ENCODE data around the gene TBC1D22A. TPM values are rescaled to one million over a fixed set of nuclear protein-coding genes. Genes with fewer than 3 reads are reported as not detected.

Gene TBC1D22A
- total RNA-seq, 2 experiments from 2014 or later, result 47.2 to 49.1 TPM

GRCh38 chr22:47065756-47066615 is 303.5 kb downstream of the TBC1D22A start:
- Mint-ChIP-seq H3K27ac (peak overlapping the region; percentile 52), H3K27me3 (no peaks in the 10 kb centered on the region), H3K36me3 (peaks cover 4% of the 10 kb centered on the region), H3K4me3 (no peak overlapping the region), H3K4me1 (peaks cover 10% of the 10 kb centered on the region), H3K9me3 (no peaks in the 10 kb centered on the region)
- DNase-seq (no peak), ATAC-seq (ENCODE audit: low read depth) (no peak)
- POLR2A ChIA-PET, result no interaction called here

DNA sequence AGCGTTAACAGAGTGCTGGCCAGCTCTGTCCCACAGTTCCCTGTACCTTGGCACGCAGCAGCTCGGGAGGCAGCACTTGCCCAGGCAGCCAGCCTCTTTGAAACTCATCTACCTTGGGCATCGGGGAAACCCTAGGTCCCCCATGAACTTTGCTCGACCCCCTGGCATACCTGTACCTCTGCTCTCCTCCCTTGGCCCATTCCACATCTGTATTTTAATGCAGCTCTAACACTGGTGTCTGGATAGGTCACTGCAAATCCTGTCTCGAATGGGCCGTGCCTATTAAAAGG is 304.1 kb downstream of the TBC1D22A start:
- no peaks in the 10 kb centered on the region for H3K27me3 Mint-ChIP-seq
- no peak for ATAC-seq (ENCODE audit: low read depth)
- DNase-seq, result no peak
- no peak overlapping the region for H3K4me3 Mint-ChIP-seq
- H3K9me3 Mint-ChIP-seq, result no peaks in the 10 kb centered on the region
- no peak overlapping the region for H3K27ac Mint-ChIP-seq
- H3K36me3 Mint-ChIP-seq, result peaks cover under 1% of the 10 kb centered on the region
- H3K4me1 Mint-ChIP-seq, result peaks cover 10% of the 10 kb centered on the region
- POLR2A ChIA-PET, result no interaction called here

DNA sequence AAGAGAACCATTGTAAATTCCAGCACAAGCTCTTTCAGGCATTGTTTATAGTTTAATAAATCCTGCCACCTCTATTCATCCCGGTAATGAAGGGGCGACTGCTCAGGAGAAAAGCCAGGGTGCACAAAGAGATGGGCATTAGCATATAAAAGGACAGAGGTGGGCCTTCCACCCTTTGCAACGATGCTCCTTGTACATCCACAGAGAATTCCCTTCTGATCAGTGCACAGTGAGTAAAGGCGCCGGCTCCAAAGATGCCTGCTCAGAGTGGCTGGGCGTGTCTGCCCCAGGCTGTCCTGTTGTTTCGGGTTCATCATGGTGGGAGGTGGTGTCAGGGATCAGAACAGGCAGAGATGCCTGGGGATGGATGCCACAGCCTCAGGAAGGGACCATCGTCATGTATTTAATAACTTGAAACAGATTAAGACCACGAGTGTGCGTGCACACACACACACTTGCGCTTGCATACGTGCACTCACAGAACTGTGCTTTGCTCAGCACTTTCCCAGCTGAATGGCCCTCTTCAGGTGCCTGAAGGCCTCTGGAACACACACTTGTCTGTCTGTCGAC is 305.0 kb downstream of the TBC1D22A start:
- Mint-ChIP-seq H3K9me3 (no peaks in the 10 kb centered on the region), H3K4me1 (peaks cover 10% of the 10 kb centered on the region), H3K27me3 (no peaks in the 10 kb centered on the region), H3K4me3 (no peak overlapping the region), H3K27ac (no peak overlapping the region), H3K36me3 (no peaks in the 10 kb centered on the region)
- ATAC-seq (ENCODE audit: low read depth), result peak; percentile 10
- no peak for DNase-seq
- POLR2A ChIA-PET, result no interaction called here

GRCh38 chr22:47067911-47068625 is 305.6 kb downstream of the TBC1D22A start:
- peaks cover 10% of the 10 kb centered on the region for H3K4me1 Mint-ChIP-seq
- H3K9me3 Mint-ChIP-seq, result no peaks in the 10 kb centered on the region
- ATAC-seq (ENCODE audit: low read depth) (peak; percentile 84), DNase-seq (no peak)
- POLR2A ChIA-PET, result interaction anchor here (0.8 to 1.0 kb wide), 2 partner anchors 10 kb away, joined by 3 read pairs; no protein-coding TSS in a partner anchor
- H3K27me3 Mint-ChIP-seq, result no peaks in the 10 kb centered on the region
- H3K36me3 Mint-ChIP-seq, result peaks cover 5% of the 10 kb centered on the region
- peak overlapping the region; percentile 47 for H3K4me3 Mint-ChIP-seq
- H3K27ac Mint-ChIP-seq, result peak overlapping the region; percentile 79

GRCh38 chr22:47068626-47068996 is 306.2 kb downstream of the TBC1D22A start:
- Mint-ChIP-seq H3K27me3 (no peaks in the 10 kb centered on the region), H3K9me3 (no peaks in the 10 kb centered on the region), H3K36me3 (peaks cover 10% of the 10 kb centered on the region), H3K4me1 (peaks cover 10% of the 10 kb centered on the region), H3K27ac (no peak overlapping the region), H3K4me3 (peak overlapping the region; percentile 18)
- POLR2A ChIA-PET, result interaction anchor here (0.8 to 1.0 kb wide), 2 partner anchors 10 to 11 kb away, joined by 3 read pairs; no protein-coding TSS in a partner anchor
- no peak for ATAC-seq (ENCODE audit: low read depth)
- no peak for DNase-seq

DNA sequence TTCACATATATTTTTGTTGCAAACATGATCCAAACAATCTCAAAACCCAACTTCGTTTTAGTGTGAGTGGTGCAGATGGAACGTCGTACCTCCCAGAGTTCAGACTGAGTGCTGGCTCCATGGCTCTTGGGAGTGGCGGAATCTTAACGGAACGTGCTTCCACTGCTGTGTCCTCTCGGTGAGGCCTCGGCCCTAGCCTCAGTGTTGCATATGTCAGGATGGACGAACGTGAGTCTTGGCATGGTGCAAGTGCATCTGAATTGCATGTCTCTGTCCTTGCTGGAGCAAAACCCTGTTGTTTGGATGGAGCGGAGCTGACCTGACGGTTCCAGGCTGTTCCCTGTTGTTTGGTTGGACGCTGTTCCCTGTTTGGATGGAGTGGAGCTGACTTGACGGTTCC is 306.8 kb downstream of the TBC1D22A start:
- Mint-ChIP-seq H3K9me3 (no peaks in the 10 kb centered on the region), H3K4me3 (no peak overlapping the region), H3K27ac (no peak overlapping the region), H3K36me3 (peaks cover 16% of the 10 kb centered on the region), H3K4me1 (peaks cover 10% of the 10 kb centered on the region), H3K27me3 (no peaks in the 10 kb centered on the region)
- no peak for ATAC-seq (ENCODE audit: low read depth)
- POLR2A ChIA-PET, result interaction anchor here (0.7 kb wide), 1 partner anchor 61 kb away, joined by 3 read pairs; no protein-coding TSS in a partner anchor
- DNase-seq, result no peak

GRCh38 chr22:47071078-47071806 is 308.8 kb downstream of the TBC1D22A start:
- Mint-ChIP-seq H3K9me3 (peaks cover 2% of the 10 kb centered on the region), H3K36me3 (peaks cover 20% of the 10 kb centered on the region), H3K27me3 (no peaks in the 10 kb centered on the region), H3K4me3 (no peak overlapping the region), H3K27ac (no peak overlapping the region), H3K4me1 (peaks cover 10% of the 10 kb centered on the region)
- POLR2A ChIA-PET, result no interaction called here
- DNase-seq (no peak), ATAC-seq (ENCODE audit: low read depth) (no peak)

- peaks cover 22% of the 10 kb centered on the region for H3K36me3 Mint-ChIP-seq
- no peak for DNase-seq
- peaks cover 10% of the 10 kb centered on the region for H3K4me1 Mint-ChIP-seq
- POLR2A ChIA-PET, result no interaction called here
- H3K27ac Mint-ChIP-seq, result no peak overlapping the region
- no peaks in the 10 kb centered on the region for H3K27me3 Mint-ChIP-seq
- peaks cover 2% of the 10 kb centered on the region for H3K9me3 Mint-ChIP-seq
- ATAC-seq (ENCODE audit: low read depth), result no peak
- H3K4me3 Mint-ChIP-seq, result no peak overlapping the region
These were observed 309.6 kb downstream of the TBC1D22A start for GRCh38 chr22:47071807-47072641.

GRCh38 chr22:47072642-47072967 is 310.2 kb downstream of the TBC1D22A start:
- H3K27ac Mint-ChIP-seq, result no peak overlapping the region
- no peak overlapping the region for H3K4me3 Mint-ChIP-seq

DNA sequence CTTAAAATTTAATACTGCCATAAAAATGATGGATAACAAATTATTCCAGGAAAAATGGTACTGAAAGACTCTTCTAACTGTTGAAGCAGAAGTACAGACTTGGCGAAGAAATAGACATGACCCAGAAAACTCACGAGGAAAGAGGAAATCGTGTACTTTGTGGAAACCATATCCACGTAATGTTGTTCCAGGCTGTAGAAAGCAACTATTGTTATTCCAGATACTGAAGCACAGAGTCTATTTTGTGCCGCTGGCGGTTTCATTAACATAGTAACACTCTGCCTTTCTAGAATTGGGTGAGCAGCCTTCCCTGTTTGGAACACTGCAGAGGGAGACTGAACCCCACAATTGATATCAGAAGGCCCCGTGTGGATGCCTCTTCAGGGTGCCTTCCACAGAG is 310.6 kb downstream of the TBC1D22A start:
- POLR2A ChIA-PET, result no interaction called here
- DNase-seq, result no peak

More at GRCh38 chr22:47072642-47072967, 310.2 kb downstream of the TBC1D22A start:
- Mint-ChIP-seq H3K4me1 (peaks cover 8% of the 10 kb centered on the region), H3K9me3 (peaks cover 2% of the 10 kb centered on the region), H3K36me3 (peaks cover 25% of the 10 kb centered on the region), H3K27me3 (no peaks in the 10 kb centered on the region)
- POLR2A ChIA-PET, result no interaction called here
- ATAC-seq (ENCODE audit: low read depth) (no peak), DNase-seq (no peak)

DNA sequence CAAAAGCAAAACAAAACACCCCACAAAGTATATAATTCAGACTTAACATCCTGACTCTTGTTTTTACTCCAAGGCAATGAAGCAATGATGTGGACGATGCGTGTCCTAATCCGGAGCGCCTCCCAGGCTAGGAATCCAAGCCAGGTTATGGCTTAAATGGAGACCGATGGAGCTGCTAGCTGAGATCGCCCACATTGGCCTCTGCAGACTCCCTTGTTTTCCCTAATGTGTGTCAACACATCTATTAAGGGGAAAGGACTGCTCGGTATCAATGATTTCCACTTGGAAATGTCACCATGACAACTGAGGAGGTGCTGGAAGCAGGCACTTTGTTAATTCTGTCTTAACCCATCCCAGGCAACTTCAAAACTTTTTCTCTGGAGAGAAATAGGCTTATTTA is 311.7 kb downstream of the TBC1D22A start:
- Mint-ChIP-seq H3K27me3 (no peaks in the 10 kb centered on the region), H3K4me1 (no peaks in the 10 kb centered on the region), H3K9me3 (peaks cover 2% of the 10 kb centered on the region), H3K36me3 (peaks cover 34% of the 10 kb centered on the region), H3K4me3 (no peak overlapping the region), H3K27ac (no peak overlapping the region)
- DNase-seq (no peak), ATAC-seq (ENCODE audit: low read depth) (no peak)
- POLR2A ChIA-PET, result no interaction called here

More for the DNA sequence above, 310.6 kb downstream of the TBC1D22A start:
- H3K4me3 Mint-ChIP-seq, result no peak overlapping the region
- ATAC-seq (ENCODE audit: low read depth), result no peak
- H3K9me3 Mint-ChIP-seq, result peaks cover 2% of the 10 kb centered on the region
- H3K27ac Mint-ChIP-seq, result no peak overlapping the region
- peaks cover 7% of the 10 kb centered on the region for H3K4me1 Mint-ChIP-seq
- peaks cover 28% of the 10 kb centered on the region for H3K36me3 Mint-ChIP-seq
- H3K27me3 Mint-ChIP-seq, result no peaks in the 10 kb centered on the region

- Mint-ChIP-seq H3K36me3 (peaks cover 37% of the 10 kb centered on the region), H3K4me3 (no peak overlapping the region), H3K4me1 (no peaks in the 10 kb centered on the region), H3K27ac (no peak overlapping the region), H3K9me3 (peaks cover 2% of the 10 kb centered on the region), H3K27me3 (no peaks in the 10 kb centered on the region)
- POLR2A ChIA-PET, result no interaction called here
- ATAC-seq (ENCODE audit: low read depth) (no peak), DNase-seq (no peak)
These were observed 313.1 kb downstream of the TBC1D22A start for GRCh38 chr22:47075568-47075967.

DNA sequence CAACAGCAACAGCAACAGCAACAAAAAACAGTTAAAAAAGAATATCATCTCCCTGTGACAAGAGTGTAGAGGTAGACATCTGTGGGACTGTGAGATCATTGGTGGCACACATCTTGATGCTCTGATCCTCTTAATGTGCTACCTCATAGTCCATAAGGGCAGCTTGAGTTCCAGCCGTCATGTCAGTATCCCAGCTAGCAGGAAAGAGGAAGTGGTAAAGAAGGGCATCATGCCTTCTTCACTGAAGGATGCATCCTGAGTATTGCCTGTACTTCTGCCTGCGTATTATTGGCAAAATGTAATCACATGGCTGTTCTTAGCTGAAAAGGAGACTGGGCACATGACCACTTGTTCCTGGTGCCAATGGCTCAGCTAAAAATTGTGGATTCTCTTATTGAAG is 314.3 kb downstream of the TBC1D22A start:
- no peaks in the 10 kb centered on the region for H3K27me3 Mint-ChIP-seq
- H3K4me3 Mint-ChIP-seq, result no peak overlapping the region
- ATAC-seq (ENCODE audit: low read depth), result no peak
- no peak overlapping the region for H3K27ac Mint-ChIP-seq
- no peak for DNase-seq
- H3K9me3 Mint-ChIP-seq, result peaks cover 2% of the 10 kb centered on the region
- no peaks in the 10 kb centered on the region for H3K4me1 Mint-ChIP-seq
- POLR2A ChIA-PET, result no interaction called here
- H3K36me3 Mint-ChIP-seq, result peaks cover 37% of the 10 kb centered on the region
